Ishikawa (cell line): Measurements from ENCODE around the gene DIAPH2.

Source experiments
- CEBPB ChIP-seq: IDR thresholded peaks from 2 replicates; pipeline ENCODE4 v1.6.1; 2012
- EGR1 ChIP-seq: IDR thresholded peaks from 2 replicates; pipeline ENCODE4 v1.6.1; 2012
- EP300 ChIP-seq: IDR thresholded peaks from 2 replicates; pipeline ENCODE4 v1.6.1; 2012; ENCODE audit warnings: borderline replicate concordance
- MAX ChIP-seq: IDR thresholded peaks from 2 replicates; pipeline ENCODE4 v1.6.1; 2012
- NFIC ChIP-seq: IDR thresholded peaks from 2 replicates; pipeline ENCODE4 v1.6.1; 2012
- RAD21 ChIP-seq: IDR thresholded peaks from 2 replicates; pipeline ENCODE4 v1.6.1; 2012; ENCODE audit warnings: low read depth
- REST ChIP-seq: IDR thresholded peaks from 2 replicates; pipeline ENCODE4 v1.6.1; 2012; ENCODE audit warnings: low read depth, mild to moderate bottlenecking
- TAF1 ChIP-seq: IDR thresholded peaks from 2 replicates; pipeline ENCODE4 v1.6.1; 2012; ENCODE audit warnings: low read depth, mild to moderate bottlenecking
- TCF12 ChIP-seq: IDR thresholded peaks from 2 replicates; pipeline ENCODE4 v1.6.1; 2012; ENCODE audit warnings: low read depth
- USF1 ChIP-seq: IDR thresholded peaks from 2 replicates; pipeline ENCODE4 v1.6.1; 2012
- YY1 ChIP-seq: IDR thresholded peaks from 2 replicates; pipeline ENCODE4 v1.6.1; 2012; ENCODE audit warnings: low read depth

- TF ChIP-seq RAD21, result no peak
- TF ChIP-seq YY1, result no peak
- TF ChIP-seq NFIC, result no peak
- TF ChIP-seq CEBPB, result no peak
- no peak for TF ChIP-seq USF1
- no peak for TF ChIP-seq TAF1
- TF ChIP-seq EP300, result no peak
- TF ChIP-seq REST, result no peak
- TF ChIP-seq TCF12, result no peak
- no peak for TF ChIP-seq MAX
- TF ChIP-seq EGR1, result no peak
These were observed 702.4 kb downstream of the DIAPH2 start for GRCh38 chrX:97387004-97387403.
